Astrocyte of the spinal cord (primary cell): ENCODE results near the gene COL4A2.

ENCODE experiments used
- DNase-seq: peaks from one replicate; pipeline ENCODE4 v3.0.0; 2011; ENCODE audit warnings: low read depth, low spot score
- H3K4me3 ChIP-seq: 2 replicates; pipeline ENCODE4 v1.5.1; 2011; ENCODE audit warnings: low read depth, mild to moderate bottlenecking, low read length, moderate library complexity
- CTCF ChIP-seq: IDR thresholded peaks from 2 replicates; pipeline ENCODE4 v1.5.1; 2012; ENCODE audit warnings: low read depth, mild to moderate bottlenecking, low read length, inconsistent platforms
- in situ Hi-C: cut with HindIII; loops from 2 replicates; pipeline ENCODE4 v1.10.0; 2017; ENCODE audit warnings: low sequenced_read_pairs

The COL4A2 gene

GRCh38 chr13:110298505-110299282, 8.4 kb upstream of the COL4A2 start:
- H3K4me3 ChIP-seq, result no peak overlapping the region
- TF ChIP-seq CTCF, result no peak
- in situ Hi-C loops, result no loop called here
- no peak for DNase-seq

GRCh38 chr13:110299283-110299840, 7.7 kb upstream of the COL4A2 start:
- no peak overlapping the region for H3K4me3 ChIP-seq
- in situ Hi-C loops, result no loop called here
- no peak for TF ChIP-seq CTCF
- no peak for DNase-seq

- no peak for DNase-seq
- no peak for TF ChIP-seq CTCF
- H3K4me3 ChIP-seq, result no peak overlapping the region
- in situ Hi-C loops, result no loop called here
These were observed 6.8 kb upstream of the COL4A2 start for GRCh38 chr13:110300090-110300815.

GRCh38 chr13:110301083-110301482, 6.0 kb upstream of the COL4A2 start:
- TF ChIP-seq CTCF, result no peak
- DNase-seq, result no peak
- in situ Hi-C loops, result no loop called here
- no peak overlapping the region for H3K4me3 ChIP-seq

- no peak overlapping the region for H3K4me3 ChIP-seq
- peak; percentile 56 for DNase-seq
- TF ChIP-seq CTCF, result no peak
- in situ Hi-C loops, result no loop called here
These were observed 5.2 kb upstream of the COL4A2 start for GRCh38 chr13:110301606-110302553.

- DNase-seq, result no peak
- H3K4me3 ChIP-seq, result no peak overlapping the region
- TF ChIP-seq CTCF, result no peak
- in situ Hi-C loops, result no loop called here
These were observed 4.1 kb upstream of the COL4A2 start for GRCh38 chr13:110302997-110303396.
